ENCODE measurements around the gene SGCE. TPM values are rescaled to one million over a fixed set of nuclear protein-coding genes. Genes with fewer than 3 reads are reported as not detected.

Gene SGCE
- total RNA-seq, 1 experiment from 2014 or later = 49.2 TPM

DNA sequence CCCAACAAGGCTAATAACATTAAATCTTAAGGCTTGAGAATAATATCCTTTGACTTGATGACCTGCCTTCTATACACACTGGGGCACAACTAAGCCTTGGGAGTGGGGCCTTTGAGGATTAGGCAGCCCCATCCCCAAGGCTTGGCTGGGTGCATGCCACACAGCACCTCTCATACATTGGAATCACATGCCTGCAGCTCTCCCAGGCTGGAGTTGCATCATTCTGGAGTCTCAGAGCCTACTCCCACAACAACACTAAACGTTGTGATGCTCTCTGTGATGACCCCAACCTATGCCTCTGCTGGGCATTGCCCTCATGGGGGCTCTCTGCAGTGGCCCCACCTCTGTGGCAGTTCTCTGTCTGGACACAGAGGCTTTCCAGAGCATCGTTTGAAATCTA is 31.9 kb upstream of the SGCE start:
- Histone ChIP-seq H3K36me3 (ENCODE audit: insufficient read depth, low read length, poor library complexity, severe bottlenecking) (no peaks in the 10 kb centered on the region), H3K4me1 (ENCODE audit: insufficient read depth, low read length, poor library complexity, severe bottlenecking) (no peaks in the 10 kb centered on the region), H3K4me3 (ENCODE audit: low read depth, low read length, poor library complexity, severe bottlenecking) (no peak overlapping the region), H3K27me3 (replicated peaks; ENCODE audit: insufficient read depth, low read depth, low read length, poor library complexity) (no peaks in the 10 kb centered on the region), H3K9me3 (ENCODE audit: low read depth, low read length, poor library complexity, severe bottlenecking) (no peaks in the 10 kb centered on the region), H3K27ac (ENCODE audit: low read depth, low read length, poor library complexity, severe bottlenecking) (no peak overlapping the region)
- BruUV-seq (replicated peaks) = no TSS peak
- TF ChIP-seq EZH2 (IDR thresholded peaks at IDR 0.05; ENCODE audit: borderline replicate concordance, low read depth, low read length, poor library complexity, severe bottlenecking) (no peak), CTCF (conservative IDR thresholded peaks at IDR 0.05; ENCODE audit: low read depth, low read length) (no peak)
- no peak for DNase-seq (ENCODE audit: low spot score)
- POLR2A ChIA-PET (ENCODE audit: low non-redundant PET) = no interaction called here
- CTCF ChIA-PET = no interaction called here
- intact Hi-C loops (cut with micrococcal nuclease; ENCODE audit: unreplicated experiment) = no loop called here

GRCh38 chr7:94687076-94687475 is 31.1 kb upstream of the SGCE start:
- intact Hi-C loops (cut with micrococcal nuclease; ENCODE audit: unreplicated experiment) = no loop called here
- POLR2A ChIA-PET (ENCODE audit: low non-redundant PET) = no interaction called here
- TF ChIP-seq CTCF (conservative IDR thresholded peaks at IDR 0.05; ENCODE audit: low read depth, low read length) (no peak), EZH2 (IDR thresholded peaks at IDR 0.05; ENCODE audit: borderline replicate concordance, low read depth, low read length, poor library complexity, severe bottlenecking) (no peak)
- Histone ChIP-seq H3K27me3 (replicated peaks; ENCODE audit: insufficient read depth, low read depth, low read length, poor library complexity) (no peaks in the 10 kb centered on the region), H3K36me3 (ENCODE audit: insufficient read depth, low read length, poor library complexity, severe bottlenecking) (no peaks in the 10 kb centered on the region), H3K9me3 (ENCODE audit: low read depth, low read length, poor library complexity, severe bottlenecking) (no peaks in the 10 kb centered on the region), H3K4me3 (ENCODE audit: low read depth, low read length, poor library complexity, severe bottlenecking) (no peak overlapping the region), H3K27ac (ENCODE audit: low read depth, low read length, poor library complexity, severe bottlenecking) (no peak overlapping the region), H3K4me1 (ENCODE audit: insufficient read depth, low read length, poor library complexity, severe bottlenecking) (no peaks in the 10 kb centered on the region)
- BruUV-seq (replicated peaks) = no TSS peak
- CTCF ChIA-PET = no interaction called here
- no peak for DNase-seq (ENCODE audit: low spot score)

GRCh38 chr7:94683066-94683465 is 27.1 kb upstream of the SGCE start:
- BruUV-seq (replicated peaks) = no TSS peak
- Histone ChIP-seq H3K4me3 (ENCODE audit: low read depth, low read length, poor library complexity, severe bottlenecking) (no peak overlapping the region), H3K27me3 (replicated peaks; ENCODE audit: insufficient read depth, low read depth, low read length, poor library complexity) (no peaks in the 10 kb centered on the region), H3K27ac (ENCODE audit: low read depth, low read length, poor library complexity, severe bottlenecking) (no peak overlapping the region), H3K4me1 (ENCODE audit: insufficient read depth, low read length, poor library complexity, severe bottlenecking) (no peaks in the 10 kb centered on the region), H3K9me3 (ENCODE audit: low read depth, low read length, poor library complexity, severe bottlenecking) (no peaks in the 10 kb centered on the region), H3K36me3 (ENCODE audit: insufficient read depth, low read length, poor library complexity, severe bottlenecking) (no peaks in the 10 kb centered on the region)
- no peak for TF ChIP-seq CTCF (conservative IDR thresholded peaks at IDR 0.05; ENCODE audit: low read depth, low read length)
- TF ChIP-seq EZH2 (IDR thresholded peaks at IDR 0.05; ENCODE audit: borderline replicate concordance, low read depth, low read length, poor library complexity, severe bottlenecking) = no peak
- ChIA-PET CTCF (no interaction called here), POLR2A (ENCODE audit: low non-redundant PET) (no interaction called here)
- intact Hi-C loops (cut with micrococcal nuclease; ENCODE audit: unreplicated experiment) = no loop called here
- DNase-seq (ENCODE audit: low spot score) = no peak

Measured in A673 (cell line).